Upper lobe of left lung (tissue), 4 donors: ENCODE measurements around the gene KLF6.

Experiments used
- POLR2A ChIP-seq, 4 donors: fragments of 450-650 bp; IDR thresholded peaks; one replicate each; pipeline ENCODE4 v1.5.1; 2016 to 2017; ENCODE audit warnings: antibody characterized with exemption in 4 of 4, mild to moderate bottlenecking in 2 of 4
- TF ChIP-seq, protein P1 (sequence below), 6 experiments: fragments of 450-650 bp in 4 of 6; fragments of 200-600 bp in 2 of 6; sonication (generic) in 2 of 6; IDR thresholded peaks; one replicate each; pipeline ENCODE4 v1.5.1; 2016 to 2019; ENCODE audit warnings: antibody characterized with exemption in 6 of 6

DNA sequence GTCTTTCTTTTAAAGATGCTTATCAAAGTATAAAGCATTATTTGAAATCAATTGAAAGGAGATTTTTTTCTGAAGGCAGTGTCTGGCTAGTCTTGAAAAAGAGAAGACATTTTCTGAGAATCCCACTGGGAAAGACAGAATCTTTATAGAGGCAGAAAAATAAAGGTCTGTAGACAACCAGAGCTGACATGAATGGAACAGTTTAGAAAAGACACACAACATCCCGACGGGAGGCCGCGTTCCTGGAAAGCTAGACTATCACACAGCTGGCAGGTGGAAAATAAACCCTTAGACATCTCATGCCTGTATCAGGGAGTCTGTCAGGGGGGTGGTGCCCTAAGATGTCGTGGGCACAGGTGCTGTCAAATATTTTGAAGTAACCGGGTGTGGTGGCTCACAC is 48.0 kb upstream of the KLF6 start:
- TF ChIP-seq POLR2A (IDR thresholded peaks at IDR 0.05) = no peak
- TF ChIP-seq, protein P1, sequence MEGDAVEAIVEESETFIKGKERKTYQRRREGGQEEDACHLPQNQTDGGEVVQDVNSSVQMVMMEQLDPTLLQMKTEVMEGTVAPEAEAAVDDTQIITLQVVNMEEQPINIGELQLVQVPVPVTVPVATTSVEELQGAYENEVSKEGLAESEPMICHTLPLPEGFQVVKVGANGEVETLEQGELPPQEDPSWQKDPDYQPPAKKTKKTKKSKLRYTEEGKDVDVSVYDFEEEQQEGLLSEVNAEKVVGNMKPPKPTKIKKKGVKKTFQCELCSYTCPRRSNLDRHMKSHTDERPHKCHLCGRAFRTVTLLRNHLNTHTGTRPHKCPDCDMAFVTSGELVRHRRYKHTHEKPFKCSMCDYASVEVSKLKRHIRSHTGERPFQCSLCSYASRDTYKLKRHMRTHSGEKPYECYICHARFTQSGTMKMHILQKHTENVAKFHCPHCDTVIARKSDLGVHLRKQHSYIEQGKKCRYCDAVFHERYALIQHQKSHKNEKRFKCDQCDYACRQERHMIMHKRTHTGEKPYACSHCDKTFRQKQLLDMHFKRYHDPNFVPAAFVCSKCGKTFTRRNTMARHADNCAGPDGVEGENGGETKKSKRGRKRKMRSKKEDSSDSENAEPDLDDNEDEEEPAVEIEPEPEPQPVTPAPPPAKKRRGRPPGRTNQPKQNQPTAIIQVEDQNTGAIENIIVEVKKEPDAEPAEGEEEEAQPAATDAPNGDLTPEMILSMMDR (IDR thresholded peaks at IDR 0.05) = no peak
